ENCODE results near the gene AKAP8L. TPM values are rescaled to one million over a fixed set of nuclear protein-coding genes. Genes with fewer than 3 reads are reported as not detected.
"Not testable (repeated sequence)": the region's sequence is repeated elsewhere in the genome, so short reads cannot be mapped to it uniquely, and the experiment has no call there.

AKAP8L gene
- total RNA-seq, 1 donor from 2014 or later: 64.5 TPM

DNA sequence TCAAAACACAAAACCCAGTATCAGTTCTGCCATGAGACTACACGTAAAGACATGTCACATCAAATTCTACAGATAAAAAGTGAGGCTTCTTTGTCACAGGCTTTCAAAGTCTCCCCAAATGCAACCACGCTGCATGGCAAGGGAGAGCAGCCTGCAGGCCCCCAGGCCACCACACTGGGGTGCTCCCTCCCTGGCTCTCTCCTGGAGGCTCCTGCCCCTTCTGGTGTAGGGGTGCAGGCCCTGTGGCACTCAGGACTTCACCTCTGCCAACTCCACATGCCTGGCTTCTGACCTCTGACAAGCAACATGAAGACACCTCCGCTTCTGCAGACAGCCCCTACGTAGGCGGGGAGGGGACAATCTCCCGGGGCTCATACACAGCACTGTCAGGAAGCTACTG, 53.5 kb downstream of the AKAP8L start:
- ATAC-seq (no peak), DNase-seq (ENCODE audit: low spot score) (no peak)

DNA sequence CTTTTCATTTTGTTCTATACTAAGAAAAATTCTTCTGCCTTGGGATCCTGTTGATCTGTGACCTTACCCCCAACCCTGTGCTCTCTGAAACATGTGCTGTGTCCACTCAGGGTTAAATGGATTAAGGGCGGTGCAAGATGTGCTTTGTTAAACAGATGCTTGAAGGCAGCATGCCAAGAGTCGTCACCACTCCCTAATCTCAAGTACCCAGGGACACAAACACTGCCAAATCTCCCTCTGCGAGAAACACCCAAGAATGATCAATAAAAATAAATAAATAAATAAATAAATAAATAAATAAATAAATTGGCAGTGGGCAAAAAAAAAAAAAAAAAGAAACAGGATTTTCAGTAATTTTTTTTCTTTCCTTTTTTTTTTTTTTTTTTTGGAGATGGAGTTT, 55.0 kb downstream of the AKAP8L start:
- ATAC-seq: not testable (repeated sequence)

DNA sequence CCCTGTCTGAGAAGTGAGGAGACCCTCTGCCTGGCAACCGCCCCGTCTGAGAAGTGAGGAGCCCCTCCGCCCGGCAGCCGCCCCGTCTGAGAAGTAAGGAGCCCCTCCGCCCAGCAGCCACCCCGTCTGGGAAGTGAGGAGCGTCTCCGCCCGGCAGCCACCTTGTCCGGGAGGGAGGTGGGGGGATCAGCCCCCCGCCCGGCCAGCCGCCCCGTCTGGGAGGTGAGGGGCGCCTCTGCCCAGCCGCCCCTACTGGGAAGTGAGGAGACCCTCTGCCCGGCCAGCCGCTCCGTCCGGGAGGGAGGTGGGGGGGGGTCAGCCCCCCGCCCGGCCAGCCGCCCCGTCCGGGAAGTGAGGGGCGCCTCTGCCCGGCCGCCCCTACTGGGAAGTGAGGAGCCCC, 55.7 kb downstream of the AKAP8L start:
- not testable (repeated sequence) for ATAC-seq; DNase-seq (ENCODE audit: low spot score)

More for the DNA sequence above, 55.0 kb downstream of the AKAP8L start:
- not testable (repeated sequence) for DNase-seq (ENCODE audit: low spot score)

DNA sequence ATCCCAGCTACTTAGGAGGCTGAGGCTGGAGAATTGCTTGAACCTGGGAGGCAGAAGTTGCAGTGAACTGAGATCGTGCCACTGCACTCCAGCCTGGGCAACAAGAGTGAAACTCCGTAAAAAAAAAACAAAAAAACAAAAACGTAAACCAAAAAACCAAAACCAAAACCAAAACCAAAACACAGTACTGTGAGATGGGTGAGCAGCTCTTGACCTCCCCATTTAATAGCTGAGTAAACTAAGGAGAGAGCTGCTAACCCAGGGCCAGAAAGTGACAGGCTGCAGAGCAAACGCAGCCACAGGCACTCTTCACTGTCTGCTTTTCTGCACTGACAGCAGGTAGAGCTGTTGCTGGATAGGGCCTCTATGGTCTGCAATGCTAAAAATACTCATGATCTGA, 58.8 kb downstream of the AKAP8L start:
- DNase-seq (ENCODE audit: low spot score): not testable (repeated sequence)
- ATAC-seq: peak; percentile 57

DNA sequence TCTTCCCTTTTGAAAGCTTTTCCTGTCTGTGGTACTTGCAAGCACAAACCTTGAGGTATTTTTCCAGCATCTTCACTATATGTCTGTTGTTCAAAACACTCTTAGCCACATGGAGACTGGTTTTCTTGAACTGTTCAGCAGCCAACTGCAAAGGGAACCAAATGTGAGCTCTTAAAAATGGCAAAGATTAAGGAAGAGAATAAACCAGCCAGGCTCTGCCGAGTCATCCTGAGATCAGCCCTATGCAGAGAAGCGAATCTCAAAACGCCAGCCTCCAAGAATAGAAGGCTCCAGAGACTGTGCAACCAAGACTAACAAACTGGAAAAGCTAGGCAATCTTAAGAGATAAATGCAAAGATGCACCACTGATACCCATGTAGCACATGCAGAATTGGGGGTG, 59.9 kb downstream of the AKAP8L start:
- ATAC-seq (no peak), DNase-seq (ENCODE audit: low spot score) (no peak)

DNA sequence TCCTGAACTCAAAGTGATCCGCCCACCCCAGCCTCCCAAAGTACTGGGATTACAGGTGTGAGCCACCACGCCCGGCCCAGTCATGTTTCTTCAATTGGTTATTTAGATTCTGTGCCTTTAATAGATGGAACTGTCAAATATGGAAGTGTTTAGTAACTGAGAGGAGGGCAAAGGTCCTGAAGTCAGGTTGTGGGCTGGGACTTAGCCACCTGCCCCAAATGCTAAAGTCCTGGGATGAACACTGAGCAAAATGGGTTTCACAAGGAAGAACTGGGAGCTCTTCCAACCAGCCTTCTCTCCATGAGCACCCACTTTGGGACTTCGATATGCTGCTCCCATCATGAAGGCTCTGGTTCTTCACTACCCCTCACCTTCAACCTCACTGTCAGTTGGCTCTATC, 60.9 kb downstream of the AKAP8L start:
- ATAC-seq (peak; percentile 84), DNase-seq (ENCODE audit: low spot score) (peak; percentile 85)

DNA sequence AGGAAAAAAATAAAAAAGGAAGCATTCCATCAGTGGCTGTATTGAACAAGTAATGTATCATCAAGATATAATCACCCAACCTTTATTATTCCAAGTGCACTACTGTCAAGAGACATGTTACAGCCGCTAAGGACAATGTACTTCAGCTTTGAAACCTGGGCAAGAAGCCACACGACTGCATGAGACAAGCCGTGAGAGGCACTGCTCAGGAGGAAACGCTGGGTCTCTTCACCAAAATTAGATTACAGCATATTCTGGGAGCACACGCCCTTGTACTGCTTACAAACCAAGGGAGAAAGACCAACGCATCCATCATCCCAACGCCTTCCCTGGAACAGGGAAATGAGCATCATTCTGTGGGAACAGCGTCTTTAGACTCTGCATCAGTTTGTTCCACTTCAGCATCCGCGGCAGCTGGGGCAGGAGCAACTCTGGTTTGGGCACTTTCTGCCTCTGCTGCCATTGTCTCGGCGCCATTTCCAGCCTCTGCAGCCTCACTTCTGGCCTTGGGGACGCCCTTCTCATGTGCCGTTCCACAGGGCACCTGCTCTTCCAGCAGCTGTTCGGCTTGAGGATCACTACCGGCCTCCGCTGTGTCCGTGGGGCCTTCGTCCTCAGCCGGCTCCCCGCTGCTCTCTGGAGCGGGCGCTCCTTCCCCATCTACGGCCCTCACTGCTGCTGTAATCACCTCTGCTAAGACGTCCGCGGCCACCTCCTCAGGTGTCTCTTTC, 64.1 kb downstream of the AKAP8L start:
- DNase-seq (ENCODE audit: low spot score): no peak
- ATAC-seq: no peak

DNA sequence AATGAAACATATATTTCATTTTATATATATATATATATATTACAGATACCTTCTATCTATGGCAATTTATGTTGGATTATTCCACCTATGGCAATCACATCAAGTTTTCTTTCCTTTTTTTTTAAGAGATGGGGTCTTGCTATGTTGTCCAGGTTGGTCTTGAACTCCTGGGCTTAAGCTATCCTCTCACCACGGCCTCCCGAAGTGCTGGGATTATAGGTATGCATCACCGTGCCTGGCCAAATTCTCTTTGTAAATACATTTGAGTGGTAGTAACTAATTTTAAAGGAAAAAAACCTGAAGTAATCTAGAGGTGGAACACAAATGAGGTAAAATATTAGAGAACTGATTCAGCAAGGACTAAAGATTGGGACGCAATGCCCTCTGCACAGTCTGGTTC, 64.9 kb downstream of the AKAP8L start:
- ATAC-seq: no peak

DNA sequence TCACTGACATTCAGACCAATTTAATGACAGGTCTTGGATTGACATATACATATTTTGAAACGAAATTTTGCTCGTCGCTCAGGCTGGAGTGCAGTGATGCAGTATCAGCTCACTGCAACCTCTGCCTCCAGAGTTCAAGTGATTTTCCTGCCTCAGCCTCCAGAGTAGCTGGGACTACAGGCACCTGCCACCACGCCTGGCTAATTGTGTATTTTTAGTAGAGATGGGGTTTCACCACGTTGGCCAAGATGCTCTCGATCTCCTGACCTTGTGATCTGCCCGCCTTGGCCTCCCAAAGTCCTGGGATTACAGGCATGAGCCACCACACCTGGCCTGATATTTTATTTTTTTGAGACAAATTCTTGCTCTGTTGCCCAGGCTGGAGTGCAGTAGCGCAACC, 66.3 kb downstream of the AKAP8L start:
- not testable (repeated sequence) for DNase-seq (ENCODE audit: low spot score); ATAC-seq

More for the DNA sequence above, 64.9 kb downstream of the AKAP8L start:
- no peak for DNase-seq (ENCODE audit: low spot score)

DNA sequence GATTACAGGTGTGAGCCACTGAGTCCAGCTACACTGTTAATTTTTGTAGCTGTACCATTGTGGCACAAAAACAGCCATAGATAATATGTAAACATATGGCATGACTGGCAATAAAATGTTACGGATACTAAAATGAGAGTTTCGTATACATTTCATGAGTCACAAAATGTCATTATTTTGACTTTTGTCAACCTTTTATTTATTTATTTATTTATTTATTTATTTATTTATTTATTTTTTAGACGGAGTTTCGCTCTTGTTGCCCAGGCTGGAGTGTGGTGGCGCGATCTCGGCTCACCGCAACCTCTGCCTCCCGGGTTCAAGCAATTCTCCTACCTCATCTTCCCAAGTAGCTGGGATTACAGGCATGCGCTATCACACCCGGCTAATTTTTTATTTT, 77.5 kb downstream of the AKAP8L start:
- not testable (repeated sequence) for DNase-seq (ENCODE audit: low spot score); ATAC-seq

DNA sequence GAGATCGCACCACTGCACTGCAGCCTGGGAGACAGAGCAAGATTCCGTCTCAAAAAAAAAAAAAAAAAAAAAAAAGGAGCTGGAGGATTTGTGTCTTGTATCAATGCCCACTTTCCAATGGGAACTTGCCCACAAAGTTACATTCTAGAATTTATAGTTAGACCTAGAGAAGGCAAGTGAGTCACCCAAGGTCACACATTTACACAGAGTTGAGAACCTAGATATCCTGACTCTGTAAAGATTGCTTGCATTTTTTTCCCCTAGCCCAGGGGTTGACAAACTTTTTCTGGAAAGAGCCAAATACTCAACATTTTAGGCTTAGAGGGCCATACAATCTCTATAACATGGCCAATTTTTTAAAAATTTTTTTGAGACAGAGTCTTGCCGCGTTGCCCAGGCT, 78.7 kb downstream of the AKAP8L start:
- ATAC-seq (no peak), DNase-seq (ENCODE audit: low spot score) (no peak)

DNA sequence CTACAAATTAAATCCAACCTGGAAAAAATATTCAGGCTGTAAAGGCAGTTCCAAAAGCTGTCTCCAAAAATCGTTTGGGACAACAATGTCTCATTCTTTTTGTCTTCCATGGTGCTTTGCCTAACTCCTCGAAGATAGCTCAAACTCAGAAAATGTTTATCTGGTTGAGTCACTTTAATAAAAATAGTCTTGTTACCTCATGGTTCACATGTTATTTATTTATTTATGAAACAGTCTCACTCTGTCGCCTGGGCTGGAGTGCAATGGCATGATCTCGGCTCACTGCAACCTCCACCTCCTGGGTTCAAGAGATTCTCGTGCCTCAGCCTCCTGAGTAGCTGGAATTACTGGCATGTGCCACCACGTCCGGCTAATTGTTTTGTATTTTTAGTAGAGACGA, 81.6 kb downstream of the AKAP8L start:
- ATAC-seq (no peak), DNase-seq (ENCODE audit: low spot score) (no peak)

DNA sequence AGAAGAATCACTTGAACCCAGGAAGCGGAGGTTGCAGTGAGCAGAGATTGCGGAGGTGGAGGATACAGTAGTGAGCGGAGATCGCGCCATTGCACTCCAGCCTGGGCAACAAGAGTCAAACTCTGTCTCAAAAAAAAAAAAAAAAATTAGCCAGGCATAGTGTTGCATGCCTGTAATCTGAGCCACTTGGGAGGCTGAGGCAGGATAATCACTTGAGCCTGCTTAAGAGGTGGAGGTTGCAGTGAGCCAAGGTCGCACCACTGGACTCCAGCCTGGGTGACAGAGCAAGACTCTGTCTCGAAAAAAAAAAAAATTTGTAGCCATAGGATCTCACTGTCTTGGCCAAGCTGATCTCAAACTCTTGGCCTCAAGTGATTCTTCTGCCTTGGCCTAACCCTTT, 82.8 kb downstream of the AKAP8L start:
- not testable (repeated sequence) for ATAC-seq; DNase-seq (ENCODE audit: low spot score)

DNA sequence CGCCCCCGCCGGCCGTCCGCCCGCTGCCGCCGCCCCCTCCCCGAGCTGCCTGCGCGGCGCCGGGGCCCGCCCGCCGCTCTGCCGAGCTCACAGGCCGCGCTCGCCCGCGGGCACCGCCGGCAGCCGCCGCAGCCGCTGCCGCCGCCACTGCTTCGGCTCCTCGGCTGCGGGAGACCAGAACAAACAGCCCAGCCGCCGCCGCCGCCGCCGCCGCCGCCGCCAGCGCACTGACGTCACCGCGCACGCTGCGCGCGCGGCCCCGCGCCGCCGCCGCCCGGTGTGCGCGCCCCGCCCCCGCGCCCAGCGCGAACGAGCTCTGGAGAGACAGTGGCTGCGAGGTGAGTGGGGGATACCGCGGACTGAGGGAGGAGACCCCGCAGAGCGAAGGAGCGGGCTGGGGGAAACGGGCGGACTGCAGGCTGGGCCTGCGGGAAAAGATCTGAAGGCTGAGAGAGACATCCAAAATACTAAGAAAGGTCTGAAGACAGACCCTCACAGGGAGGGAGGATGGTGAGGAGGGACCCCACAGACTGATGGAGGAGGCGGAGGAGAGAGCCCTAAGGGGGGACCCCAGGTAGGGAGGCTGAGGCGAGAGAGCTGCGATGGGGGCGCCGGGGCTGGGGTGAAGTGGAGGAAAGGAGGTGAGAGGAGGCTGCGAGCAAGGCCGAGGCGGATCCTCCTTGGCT, 86.3 kb downstream of the AKAP8L start, which contains the start of gene BRD4:
Gene BRD4, minus strand, starts transcription at position 229 of the 686 bp plus-strand sequence. CDS start 59,440 bp downstream, outside the sequence.
- DNase-seq (ENCODE audit: low spot score) (peak; percentile 75), ATAC-seq (peak; percentile 80)

DNA sequence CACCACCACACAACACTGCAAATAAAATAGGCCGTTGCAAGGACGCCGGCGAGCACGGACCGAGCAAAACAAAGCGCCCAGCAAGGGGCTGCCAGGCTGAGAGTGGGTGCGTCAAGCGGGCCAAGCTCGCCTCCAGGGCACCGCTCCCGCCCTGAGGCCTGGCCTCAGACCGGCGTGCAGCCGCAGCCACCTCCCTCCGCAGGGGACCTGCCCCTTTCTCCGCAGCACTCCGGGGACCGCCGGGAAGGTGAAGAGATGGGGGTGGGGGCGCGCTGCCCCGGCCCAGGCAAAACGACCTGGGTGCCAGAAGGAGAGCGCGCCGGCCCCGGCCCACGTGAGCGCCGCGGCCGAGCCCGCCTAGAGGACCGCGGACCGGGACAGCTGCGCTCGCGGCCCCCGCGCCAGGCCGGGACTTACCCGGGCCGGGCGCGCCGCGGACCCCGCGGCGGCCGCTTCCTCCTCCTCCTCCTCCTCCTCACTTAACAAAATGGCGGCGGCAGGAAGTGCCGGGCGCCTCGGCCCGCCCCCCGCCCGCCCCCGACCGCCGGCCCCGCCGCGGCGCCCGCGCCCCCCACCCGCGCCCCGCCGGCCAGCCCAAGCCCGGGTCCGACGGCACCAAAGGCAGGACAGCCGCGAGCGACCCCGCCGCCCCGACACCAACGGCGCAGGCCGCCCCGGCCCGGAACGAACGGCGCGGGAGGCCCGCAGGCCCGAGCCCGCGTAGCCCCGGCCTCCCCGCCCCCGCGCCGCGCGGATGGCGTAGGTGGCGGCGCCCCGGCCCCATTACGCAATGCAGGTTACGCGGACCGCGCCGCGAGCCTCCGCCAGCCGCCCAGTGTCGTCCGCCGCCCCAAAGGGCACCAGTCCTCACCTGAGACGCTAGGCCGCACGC, 87.1 kb downstream of the AKAP8L start:
- DNase-seq (ENCODE audit: low spot score) (peak; percentile 79), ATAC-seq (peak; percentile 60)

DNA sequence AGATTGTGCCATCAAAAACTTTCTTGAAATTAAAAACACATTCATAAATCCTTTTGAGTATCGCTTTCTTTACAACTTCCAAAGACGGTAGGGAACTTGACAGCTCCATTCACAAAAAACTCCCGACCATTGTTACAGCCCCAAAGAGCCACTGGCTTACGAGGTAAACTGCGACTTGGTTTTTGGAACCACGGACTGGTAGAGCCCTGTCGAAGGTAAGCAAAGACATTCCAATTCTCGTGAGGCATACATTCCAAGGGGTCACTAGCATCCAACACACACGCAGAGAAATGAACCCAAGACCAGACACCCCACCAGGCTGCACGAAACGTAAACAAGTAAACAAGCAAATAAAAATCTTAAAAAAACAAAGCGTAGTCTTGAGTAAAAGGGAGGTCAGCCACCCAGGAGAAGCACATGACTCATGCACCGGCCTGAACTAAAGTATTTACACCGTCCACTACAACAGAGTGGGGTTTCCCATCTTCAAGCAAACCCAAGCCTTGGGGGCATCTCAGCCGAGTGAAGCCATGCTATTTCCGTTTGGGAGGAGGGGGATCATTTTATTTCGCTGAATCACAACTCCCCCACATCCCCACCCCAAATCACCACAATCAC, 87.9 kb downstream of the AKAP8L start:
- DNase-seq (ENCODE audit: low spot score) (no peak), ATAC-seq (peak; percentile 31)

Other genes starting within 250 kb of the AKAP8L start
- 4.6 TPM for gene NOTCH3, start 218.0 kb downstream of the AKAP8L start, total RNA-seq
- gene EPHX3, start 186.5 kb downstream of the AKAP8L start, total RNA-seq: 0.15 TPM
- 46.1 TPM for gene BRD4, start 86.4 kb downstream of the AKAP8L start, total RNA-seq
- gene AKAP8, start 39.2 kb downstream of the AKAP8L start, total RNA-seq: 24.7 TPM
- 18.7 TPM for gene WIZ, start 31.0 kb upstream of the AKAP8L start, total RNA-seq
- 1.9 TPM for gene RASAL3, start 45.6 kb upstream of the AKAP8L start, total RNA-seq
- gene PGLYRP2, start 60.5 kb upstream of the AKAP8L start, total RNA-seq: 65.8 TPM
- gene CYP4F22, start 89.5 kb upstream of the AKAP8L start, total RNA-seq: 1.5 TPM
- gene CYP4F8, start 196.2 kb upstream of the AKAP8L start, total RNA-seq: not detected
- gene CYP4F3, start 221.9 kb upstream of the AKAP8L start, total RNA-seq: 401 TPM